Type B pancreatic cell (in vitro differentiated cells): ENCODE measurements around the gene CACNA1B. TPM values are rescaled to one million over a fixed set of nuclear protein-coding genes. Genes with fewer than 3 reads are reported as not detected.
A peak's percentile ranks its signal among the peaks of the same experiment; 100 is the strongest.
"Not testable (repeated sequence)": the region's sequence is repeated elsewhere in the genome, so short reads cannot be mapped to it uniquely, and the experiment has no call there.

Experiments
- DNase-seq: peaks from one replicate; pipeline ENCODE4 v3.0.0; 2021; ENCODE audit warnings: mixed read lengths; ENCODE audit not compliant: unreplicated experiment; ENCODE audit errors: extremely low spot score
- H3K27ac Mint-ChIP-seq: 2 replicates; pipeline ENCODE4 v1.8.0; 2021; ENCODE audit warnings: mild to moderate bottlenecking, mixed read lengths
- H3K27me3 Mint-ChIP-seq: 2 replicates; pipeline ENCODE4 v1.8.0; 2021; ENCODE audit warnings: mixed read lengths
- H3K36me3 Mint-ChIP-seq: 2 replicates; pipeline ENCODE4 v1.8.0; 2021; ENCODE audit warnings: mixed read lengths
- H3K4me1 Mint-ChIP-seq: one replicate; pipeline ENCODE4 v1.8.0; 2021; ENCODE audit warnings: mixed read lengths; ENCODE audit not compliant: unreplicated experiment
- H3K4me3 Mint-ChIP-seq: 2 replicates; pipeline ENCODE4 v1.8.0; 2021; ENCODE audit warnings: mild to moderate bottlenecking, mixed read lengths
- H3K9me3 Mint-ChIP-seq: 2 replicates; pipeline ENCODE4 v1.8.0; 2021; ENCODE audit warnings: mixed read lengths
- total RNA-seq: library from RNA; stranded (reverse); gene quantifications from 2 replicates; pipeline ENCODE4 v1.2.1, GENCODE V29; 2021; ENCODE audit warnings: low replicate concordance
- TF ChIP-seq, protein P1 (sequence below): fragments of 200-600 bp; sonication (generic); conservative IDR thresholded peaks from 2 replicates; pipeline ENCODE4 v1.5.0; 2021; ENCODE audit warnings: antibody characterized with exemption, mild to moderate bottlenecking

The CACNA1B gene
- total RNA-seq, 1 donor from 2014 or later = 2.4 TPM

GRCh38 chr9:138111607-138112006 is 234.0 kb downstream of the CACNA1B start:
- DNase-seq = no peak
- H3K4me3 Mint-ChIP-seq = no peak overlapping the region
- H3K36me3 Mint-ChIP-seq = no peaks in the 10 kb centered on the region
- H3K4me1 Mint-ChIP-seq = no peaks in the 10 kb centered on the region
- TF ChIP-seq, protein P1, sequence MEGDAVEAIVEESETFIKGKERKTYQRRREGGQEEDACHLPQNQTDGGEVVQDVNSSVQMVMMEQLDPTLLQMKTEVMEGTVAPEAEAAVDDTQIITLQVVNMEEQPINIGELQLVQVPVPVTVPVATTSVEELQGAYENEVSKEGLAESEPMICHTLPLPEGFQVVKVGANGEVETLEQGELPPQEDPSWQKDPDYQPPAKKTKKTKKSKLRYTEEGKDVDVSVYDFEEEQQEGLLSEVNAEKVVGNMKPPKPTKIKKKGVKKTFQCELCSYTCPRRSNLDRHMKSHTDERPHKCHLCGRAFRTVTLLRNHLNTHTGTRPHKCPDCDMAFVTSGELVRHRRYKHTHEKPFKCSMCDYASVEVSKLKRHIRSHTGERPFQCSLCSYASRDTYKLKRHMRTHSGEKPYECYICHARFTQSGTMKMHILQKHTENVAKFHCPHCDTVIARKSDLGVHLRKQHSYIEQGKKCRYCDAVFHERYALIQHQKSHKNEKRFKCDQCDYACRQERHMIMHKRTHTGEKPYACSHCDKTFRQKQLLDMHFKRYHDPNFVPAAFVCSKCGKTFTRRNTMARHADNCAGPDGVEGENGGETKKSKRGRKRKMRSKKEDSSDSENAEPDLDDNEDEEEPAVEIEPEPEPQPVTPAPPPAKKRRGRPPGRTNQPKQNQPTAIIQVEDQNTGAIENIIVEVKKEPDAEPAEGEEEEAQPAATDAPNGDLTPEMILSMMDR = no peak
- no peaks in the 10 kb centered on the region for H3K9me3 Mint-ChIP-seq
- no peak overlapping the region for H3K27ac Mint-ChIP-seq
- no peaks in the 10 kb centered on the region for H3K27me3 Mint-ChIP-seq

DNA sequence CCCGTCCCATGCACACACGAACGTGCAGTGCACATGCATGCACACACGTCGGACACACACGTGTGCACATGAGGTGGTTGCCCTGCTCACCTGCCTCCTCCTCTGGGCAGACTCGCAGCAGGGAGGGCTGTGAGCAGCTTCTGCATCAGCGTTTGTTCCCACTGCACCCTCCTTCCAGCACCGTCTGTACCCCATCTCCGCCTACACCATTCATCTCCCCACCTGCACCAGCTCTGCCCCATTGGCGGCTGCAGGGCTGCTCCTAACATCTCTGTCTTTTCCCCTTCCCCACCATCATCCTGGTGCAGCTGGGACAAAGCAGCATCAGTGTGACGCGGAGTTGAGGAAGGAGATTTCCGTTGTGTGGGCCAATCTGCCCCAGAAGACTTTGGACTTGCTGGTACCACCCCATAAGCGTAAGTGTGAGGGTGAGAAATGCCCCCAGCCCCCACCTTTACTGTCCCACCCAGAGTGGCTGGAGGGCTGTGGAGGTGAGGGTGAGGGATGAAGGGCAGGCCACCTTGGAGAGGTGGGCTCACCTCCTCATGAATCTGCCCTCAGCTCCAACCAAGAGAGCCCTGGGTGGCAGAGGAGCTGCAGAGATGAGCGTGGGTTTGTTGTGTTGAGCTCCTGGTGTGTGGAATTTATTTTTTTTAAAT is 234.6 kb downstream of the CACNA1B start:
- H3K27ac Mint-ChIP-seq = no peak overlapping the region
- TF ChIP-seq, protein P1 = no peak
- H3K4me1 Mint-ChIP-seq = no peaks in the 10 kb centered on the region
- H3K36me3 Mint-ChIP-seq = no peaks in the 10 kb centered on the region
- no peaks in the 10 kb centered on the region for H3K9me3 Mint-ChIP-seq
- DNase-seq = peak; percentile 25
- no peak overlapping the region for H3K4me3 Mint-ChIP-seq
- H3K27me3 Mint-ChIP-seq = peaks cover 3% of the 10 kb centered on the region

- Mint-ChIP-seq H3K27ac (no peak overlapping the region), H3K4me1 (no peaks in the 10 kb centered on the region), H3K9me3 (no peaks in the 10 kb centered on the region), H3K36me3 (no peaks in the 10 kb centered on the region), H3K27me3 (peaks cover 3% of the 10 kb centered on the region), H3K4me3 (no peak overlapping the region)
- TF ChIP-seq, protein P1 = no peak
- DNase-seq = peak; percentile 49
Observed at GRCh38 chr9:138112791-138113600, 235.4 kb downstream of the CACNA1B start.

DNA sequence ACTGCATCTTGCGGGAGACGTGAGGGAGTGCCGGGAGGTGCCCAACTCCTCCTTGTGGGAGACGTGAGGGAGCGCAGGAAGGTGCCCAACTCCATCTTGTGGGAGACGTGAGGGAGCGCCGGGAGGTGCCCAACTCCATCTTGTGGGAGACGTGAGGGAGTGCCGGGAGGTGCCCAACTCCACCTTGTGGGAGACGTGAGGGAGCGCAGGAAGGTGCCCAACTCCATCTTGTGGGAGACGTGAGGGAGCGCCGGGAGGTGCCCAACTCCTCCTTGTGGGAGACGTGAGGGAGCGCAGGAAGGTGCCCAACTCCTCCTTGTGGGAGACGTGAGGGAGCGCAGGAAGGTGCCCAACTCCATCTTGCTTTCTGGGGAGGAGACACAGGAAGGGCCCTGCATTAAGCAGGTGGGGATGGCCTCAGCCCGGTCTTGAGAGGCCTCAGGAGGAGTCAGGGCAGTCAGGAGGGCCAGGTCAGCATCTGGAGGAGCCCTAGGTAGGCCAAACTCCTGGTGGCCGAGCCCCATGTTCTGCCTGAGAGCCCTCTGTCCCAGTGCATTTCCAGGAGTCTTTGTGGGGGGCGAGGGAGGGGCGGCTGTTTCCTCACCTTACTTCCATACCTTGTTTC is 236.2 kb downstream of the CACNA1B start:
- peak; percentile 60 for DNase-seq
- H3K9me3 Mint-ChIP-seq, H3K4me1 Mint-ChIP-seq, H3K4me3 Mint-ChIP-seq, H3K36me3 Mint-ChIP-seq, H3K27ac Mint-ChIP-seq, H3K27me3 Mint-ChIP-seq: not testable (repeated sequence)
- TF ChIP-seq, protein P1 = peak; percentile 14

GRCh38 chr9:138114501-138115245 is 237.1 kb downstream of the CACNA1B start:
- Mint-ChIP-seq H3K27ac (no peak overlapping the region), H3K36me3 (no peaks in the 10 kb centered on the region), H3K27me3 (peaks cover 3% of the 10 kb centered on the region), H3K4me3 (no peak overlapping the region), H3K4me1 (no peaks in the 10 kb centered on the region), H3K9me3 (no peaks in the 10 kb centered on the region)
- peak; percentile 25 for DNase-seq
- TF ChIP-seq, protein P1 = no peak
